H9 (cell line): ENCODE data around the gene UBE2G1. TPM values are rescaled to one million over a fixed set of nuclear protein-coding genes. Genes with fewer than 3 reads are reported as not detected.

Experiments used
- DNase-seq: peaks from one replicate; pipeline ENCODE4 v3.0.0-alpha.2; 2017
- H2AFZ ChIP-seq: one replicate; pipeline ENCODE4 v1.6.1; 2013; ENCODE audit warnings: mild to moderate bottlenecking, low read length, control low read depth, moderate library complexity
- H2AK5ac ChIP-seq: 2 replicates; pipeline ENCODE4 v1.6.1; 2013; ENCODE audit warnings: low read length, control low read depth, mixed read lengths; ENCODE audit not compliant: insufficient read length
- H2BK120ac ChIP-seq: one replicate; pipeline ENCODE4 v1.6.1; 2013; ENCODE audit warnings: low read depth, mild to moderate bottlenecking, low read length, control low read depth, inconsistent platforms; ENCODE audit not compliant: poor library complexity, severe bottlenecking
- H2BK12ac ChIP-seq: 2 replicates; pipeline ENCODE4 v1.6.1; 2013; ENCODE audit warnings: low read length, control low read depth, mixed read lengths, low read depth; ENCODE audit not compliant: insufficient read length
- H2BK15ac ChIP-seq: 2 replicates; pipeline ENCODE4 v1.6.1; 2013; ENCODE audit warnings: low read depth, low read length, control low read depth
- H2BK20ac ChIP-seq: one replicate; pipeline ENCODE4 v1.6.1; 2013; ENCODE audit warnings: low read depth, mild to moderate bottlenecking, low read length, control low read depth, inconsistent platforms; ENCODE audit not compliant: poor library complexity, severe bottlenecking
- H2BK5ac ChIP-seq: 2 replicates; pipeline ENCODE4 v1.6.1; 2013; ENCODE audit warnings: low read length, control low read depth, mixed read lengths; ENCODE audit not compliant: insufficient read length
- H3K14ac ChIP-seq: 2 replicates; pipeline ENCODE4 v1.6.1; 2013; ENCODE audit warnings: low read length, control low read depth; ENCODE audit not compliant: insufficient read depth
- H3K18ac ChIP-seq: 2 replicates; pipeline ENCODE4 v1.6.1; 2013; ENCODE audit warnings: low read depth, mild to moderate bottlenecking, mixed read lengths, low read length, control low read depth; ENCODE audit not compliant: insufficient read length
- H3K23ac ChIP-seq: 2 replicates; pipeline ENCODE4 v1.6.1; 2013; ENCODE audit warnings: low read length, control low read depth, mixed read lengths, low read depth; ENCODE audit not compliant: insufficient read length
- H3K23me2 ChIP-seq: 2 replicates; pipeline ENCODE4 v1.6.1; 2013; ENCODE audit warnings: low read depth, mild to moderate bottlenecking, mixed read lengths, low read length, control low read depth; ENCODE audit not compliant: insufficient read length, poor library complexity, severe bottlenecking
- H3K27ac ChIP-seq: 2 replicates; pipeline ENCODE4 v1.5.1; 2013; ENCODE audit warnings: low read length, control low read depth, mixed read lengths, low read depth; ENCODE audit not compliant: insufficient read length
- H3K27me3 ChIP-seq: 2 replicates; pipeline ENCODE4 v1.6.1; 2013; ENCODE audit warnings: low read length, control low read depth, inconsistent platforms; ENCODE audit not compliant: insufficient read depth
- H3K4ac ChIP-seq: 2 replicates; pipeline ENCODE4 v1.6.1; 2013; ENCODE audit warnings: low read depth, mild to moderate bottlenecking, control low read depth, inconsistent platforms, low read length, moderate library complexity
- H3K4me1 ChIP-seq: 2 replicates; pipeline ENCODE4 v1.6.1; 2013; ENCODE audit warnings: low read length, control low read depth, inconsistent platforms; ENCODE audit not compliant: insufficient read depth
- H3K4me2 ChIP-seq: 2 replicates; pipeline ENCODE4 v1.6.1; 2013; ENCODE audit warnings: low read length, control low read depth, mixed read lengths; ENCODE audit not compliant: insufficient read length, insufficient read depth
- H3K56ac ChIP-seq: 2 replicates; pipeline ENCODE4 v1.6.1; 2013; ENCODE audit warnings: low read depth, mild to moderate bottlenecking, mixed read lengths, low read length, control low read depth; ENCODE audit not compliant: insufficient read length
- H3K79me1 ChIP-seq: 2 replicates; pipeline ENCODE4 v1.6.1; 2013; ENCODE audit warnings: low read depth, mild to moderate bottlenecking, moderate library complexity, low read length, control low read depth, inconsistent platforms; ENCODE audit not compliant: insufficient read depth, poor library complexity, severe bottlenecking
- H3K79me2 ChIP-seq: 2 replicates; pipeline ENCODE4 v1.6.1; 2013; ENCODE audit warnings: low read length, control low read depth, inconsistent platforms; ENCODE audit not compliant: insufficient read depth
- H3K9ac ChIP-seq: 2 replicates; pipeline ENCODE4 v1.6.1; 2013; ENCODE audit warnings: low read length, control low read depth, mixed read lengths; ENCODE audit not compliant: insufficient read length; ENCODE audit errors: extremely low read depth
- H3K9me3 ChIP-seq: one replicate; pipeline ENCODE4 v1.6.1; 2013; ENCODE audit warnings: low read depth, low read length, inconsistent platforms; ENCODE audit not compliant: control insufficient read depth
- H3T11ph ChIP-seq: one replicate; pipeline ENCODE4 v1.6.1; 2013; ENCODE audit warnings: mild to moderate bottlenecking, low read length, control low read depth, inconsistent platforms
- H4K20me1 ChIP-seq: one replicate; pipeline ENCODE4 v1.6.1; 2013; ENCODE audit not compliant: control insufficient read depth, insufficient read length, insufficient read depth
- H4K5ac ChIP-seq: 2 replicates; pipeline ENCODE4 v1.6.1; 2013; ENCODE audit warnings: low read depth, mild to moderate bottlenecking, mixed read lengths, low read length, control low read depth; ENCODE audit not compliant: insufficient read length
- H4K8ac ChIP-seq: replicated peaks from 2 replicates; pipeline ENCODE4 v1.6.1; 2013; ENCODE audit warnings: low read length, control low read depth, mixed read lengths, low read depth; ENCODE audit not compliant: insufficient read length
- H4K91ac ChIP-seq: 2 replicates; pipeline ENCODE4 v1.6.1; 2013; ENCODE audit warnings: low read depth, mild to moderate bottlenecking, moderate library complexity, mixed read lengths, low read length, control low read depth; ENCODE audit not compliant: insufficient read length
- H3K27ac Mint-ChIP-seq, 3 experiments: 2 replicates in 2 of 3; 3 replicates in 1 of 3; pipeline ENCODE4 v1.8.0; 2020 to 2021; ENCODE audit warnings: mixed read lengths in 3 of 3, mild to moderate bottlenecking in 1 of 3, moderate library complexity in 1 of 3
- H3K27me3 Mint-ChIP-seq: 2 replicates; pipeline ENCODE4 v1.8.0; 2021; ENCODE audit warnings: low read depth, mild to moderate bottlenecking, moderate library complexity, mixed read lengths
- H3K36me3 Mint-ChIP-seq, 3 experiments: 2 replicates in 2 of 3; 3 replicates in 1 of 3; pipeline ENCODE4 v1.8.0; 2020 to 2021; ENCODE audit warnings: low read depth in 3 of 3, mixed read lengths in 3 of 3; ENCODE audit not compliant: insufficient read depth in 1 of 3
- H3K4me1 Mint-ChIP-seq, 2 experiments: 2 replicates each; pipeline ENCODE4 v1.8.0; 2020; ENCODE audit warnings: mixed read lengths in 2 of 2
- H3K4me3 Mint-ChIP-seq, 2 experiments: 2 replicates in 1 of 2; 3 replicates in 1 of 2; pipeline ENCODE4 v1.8.0; 2020 to 2021; ENCODE audit warnings: mild to moderate bottlenecking in 2 of 2, mixed read lengths in 2 of 2, moderate library complexity in 1 of 2
- H3K9me3 Mint-ChIP-seq, 2 experiments: 2 replicates in 1 of 2; 3 replicates in 1 of 2; pipeline ENCODE4 v1.8.0; 2020; ENCODE audit warnings: mild to moderate bottlenecking in 2 of 2, mixed read lengths in 2 of 2, moderate library complexity in 1 of 2
- WGBS: extraction: QIAGEN DNeasy Blood & Tissue Kit; methylation state at CpG from one replicate; pipeline ENCODE4 v1.1.7; 2013; ENCODE audit warnings: missing lambda C conversion rate, low lambda C conversion rate, mixed read lengths; ENCODE audit not compliant: insufficient read length; ENCODE audit errors: extremely low coverage; 5-methylcytosine and 5-hydroxymethylcytosine counted together
- total RNA-seq: library from RNA; stranded (reverse); gene quantifications from 2 replicates; pipeline ENCODE4 v1.2.1, GENCODE V29; 2021
- TF ChIP-seq, protein P1 (sequence below): fragments of 200-600 bp; sonication (generic); conservative IDR thresholded peaks from 3 replicates; pipeline ENCODE4 v1.8.0; 2021; ENCODE audit warnings: antibody characterized with exemption, mild to moderate bottlenecking

UBE2G1 gene
- total RNA-seq, 1 experiment from 2014 or later, result 188 TPM

- Histone ChIP-seq H3K79me1 (no peaks in the 10 kb centered on the region), H2BK120ac (no peak overlapping the region), H3K14ac (no peak overlapping the region), H2AK5ac (no peak overlapping the region), H3K4ac (no peak overlapping the region), H2BK12ac (no peak overlapping the region), H4K5ac (no peak overlapping the region), H3K9ac (no peak overlapping the region), H3K4me1 (no peaks in the 10 kb centered on the region), H3T11ph (no peak overlapping the region), H3K18ac (no peak overlapping the region), H3K4me2 (no peak overlapping the region), H3K23me2 (no peaks in the 10 kb centered on the region), H4K8ac (no peak overlapping the region), H3K27ac (no peak overlapping the region), H3K23ac (no peak overlapping the region), H2AFZ (no peak overlapping the region), H4K91ac (no peak overlapping the region), H3K27me3 (no peaks in the 10 kb centered on the region), H3K79me2 (no peaks in the 10 kb centered on the region), H2BK15ac (no peak overlapping the region), H2BK5ac (no peak overlapping the region), H3K9me3 (no peaks in the 10 kb centered on the region), H3K56ac (no peak overlapping the region), H2BK20ac (no peak overlapping the region), H4K20me1 (no peaks in the 10 kb centered on the region)
- Mint-ChIP-seq H3K9me3 (no peaks in the 10 kb centered on the region; a peak in 1 of 5 replicates), H3K27ac (peak overlapping the region in 2 of 3 experiments; percentile 35 to 92; a peak in 2 of 7 replicates), H3K36me3 (peaks cover 6 to 32% (median 29%) of the 10 kb centered on the region in 3 experiments; a peak in 6 of 7 replicates), H3K27me3 (no peaks in the 10 kb centered on the region), H3K4me3 (no peak overlapping the region), H3K4me1 (peaks cover 0 to 10% of the 10 kb centered on the region in 2 experiments; a peak in 2 of 4 replicates)
- no CpG with 5 or more reads among the region's 8 CpGs for WGBS
- TF ChIP-seq, protein P1, sequence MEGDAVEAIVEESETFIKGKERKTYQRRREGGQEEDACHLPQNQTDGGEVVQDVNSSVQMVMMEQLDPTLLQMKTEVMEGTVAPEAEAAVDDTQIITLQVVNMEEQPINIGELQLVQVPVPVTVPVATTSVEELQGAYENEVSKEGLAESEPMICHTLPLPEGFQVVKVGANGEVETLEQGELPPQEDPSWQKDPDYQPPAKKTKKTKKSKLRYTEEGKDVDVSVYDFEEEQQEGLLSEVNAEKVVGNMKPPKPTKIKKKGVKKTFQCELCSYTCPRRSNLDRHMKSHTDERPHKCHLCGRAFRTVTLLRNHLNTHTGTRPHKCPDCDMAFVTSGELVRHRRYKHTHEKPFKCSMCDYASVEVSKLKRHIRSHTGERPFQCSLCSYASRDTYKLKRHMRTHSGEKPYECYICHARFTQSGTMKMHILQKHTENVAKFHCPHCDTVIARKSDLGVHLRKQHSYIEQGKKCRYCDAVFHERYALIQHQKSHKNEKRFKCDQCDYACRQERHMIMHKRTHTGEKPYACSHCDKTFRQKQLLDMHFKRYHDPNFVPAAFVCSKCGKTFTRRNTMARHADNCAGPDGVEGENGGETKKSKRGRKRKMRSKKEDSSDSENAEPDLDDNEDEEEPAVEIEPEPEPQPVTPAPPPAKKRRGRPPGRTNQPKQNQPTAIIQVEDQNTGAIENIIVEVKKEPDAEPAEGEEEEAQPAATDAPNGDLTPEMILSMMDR, result no peak
- DNase-seq, result no peak
Measured at GRCh38 chr17:4229627-4230541, 136.6 kb downstream of the UBE2G1 start.
